Peyer's patch (tissue), 4 donors: ENCODE measurements around the gene ZBTB16.

Experiments used
- CTCF ChIP-seq, 6 experiments: fragments of 450-650 bp in 4 of 6; fragments of 200-600 bp in 2 of 6; sonication (generic) in 1 of 6; IDR thresholded peaks; one replicate each; pipeline ENCODE4 v1.5.1; 2017 to 2019; ENCODE audit warnings: antibody characterized with exemption in 6 of 6, mild to moderate bottlenecking in 3 of 6, moderate library complexity in 1 of 6
- POLR2A ChIP-seq, 2 donors: fragments of 450-650 bp; IDR thresholded peaks; one replicate each; pipeline ENCODE4 v1.5.1; 2017; ENCODE audit warnings: antibody characterized with exemption in 2 of 2, mild to moderate bottlenecking in 2 of 2, moderate library complexity in 2 of 2

GRCh38 chr11:114027391-114027790 is 32.1 kb upstream of the ZBTB16 start:
- TF ChIP-seq CTCF (IDR thresholded peaks at IDR 0.05) = no peak
- no peak for TF ChIP-seq POLR2A (IDR thresholded peaks at IDR 0.05)
